IMR-90 (cell line): ENCODE measurements around the gene MRAP2. TPM values are rescaled to one million over a fixed set of nuclear protein-coding genes. Genes with fewer than 3 reads are reported as not detected.

ENCODE experiments used
- ATAC-seq: fragments of 200-7000 bp; cut with Tn5 transposase; 2 replicates; pipeline ENCODE4 v1.9.1; 2020; ENCODE audit warnings: low read depth, mild to moderate bottlenecking, moderate library complexity
- BruUV-seq: library from RNA; stranded (reverse); fragments of 400-500 nt; replicated peaks from 2 replicates; lab custom pipeline; 2021; lab: Mats Ljungman, UMichigan
- CTCF ChIA-PET: fragments of 300-600 bp; formaldehyde crosslinking; extraction: SDS; loops from one replicate; lab custom pipeline; 2021; ENCODE audit warnings: antibody characterized with exemption; lab: Yijun Ruan, JAX
- POLR2A ChIA-PET: fragments of 300-600 bp; sonication (Branson Sonifier 250); formaldehyde crosslinking; loops from one replicate; lab custom pipeline; 2022; ENCODE audit warnings: antibody characterized with exemption; ENCODE audit not compliant: unreplicated experiment; lab: Charles Lee
- DNase-seq: peaks from one replicate; pipeline ENCODE4 v3.0.0; 2013
- H2AFZ ChIP-seq: replicated peaks from 2 replicates; pipeline ENCODE3; 2013; ENCODE audit warnings: low read length, mild to moderate bottlenecking; ENCODE audit not compliant: poor library complexity
- H2AK5ac ChIP-seq: 2 replicates; pipeline ENCODE4 v1.6.1; 2013; ENCODE audit warnings: low read depth, low read length, inconsistent platforms
- H2AK9ac ChIP-seq: replicated peaks from 2 replicates; pipeline ENCODE3; 2013; ENCODE audit warnings: mild to moderate bottlenecking, low read depth, low read length, moderate library complexity; ENCODE audit not compliant: poor library complexity
- H2BK120ac ChIP-seq: 2 replicates; pipeline ENCODE4 v1.6.1; 2013; ENCODE audit warnings: low read depth, low read length, inconsistent platforms
- H2BK15ac ChIP-seq: 3 replicates; pipeline ENCODE4 v1.6.1; 2013; ENCODE audit warnings: low read depth, low read length, inconsistent platforms
- H2BK20ac ChIP-seq: 2 replicates; pipeline ENCODE4 v1.6.1; 2013; ENCODE audit warnings: low read depth, mild to moderate bottlenecking, inconsistent platforms, low read length, moderate library complexity
- H2BK5ac ChIP-seq: 2 replicates; pipeline ENCODE4 v1.6.1; 2013; ENCODE audit warnings: mild to moderate bottlenecking, low read depth, low read length, inconsistent platforms; ENCODE audit not compliant: poor library complexity, severe bottlenecking
- H3K14ac ChIP-seq: replicated peaks from 2 replicates; pipeline ENCODE4 v1.6.1; 2013; ENCODE audit warnings: low read depth, low read length, inconsistent platforms
- H3K18ac ChIP-seq: 2 replicates; pipeline ENCODE4 v1.6.1; 2013; ENCODE audit warnings: low read depth, low read length, control low read depth
- H3K23ac ChIP-seq: 2 replicates; pipeline ENCODE4 v1.6.1; 2013; ENCODE audit warnings: low read depth, low read length, inconsistent platforms
- H3K27ac ChIP-seq: 2 replicates; pipeline ENCODE4 v1.5.1; 2013; ENCODE audit warnings: mild to moderate bottlenecking, control low read depth, low read length; ENCODE audit not compliant: insufficient read depth
- H3K27me3 ChIP-seq: 2 replicates; pipeline ENCODE4 v1.6.1; 2013; ENCODE audit warnings: low read length; ENCODE audit not compliant: control insufficient read depth, insufficient read depth
- H3K36me3 ChIP-seq: 2 replicates; pipeline ENCODE4 v1.6.1; 2013; ENCODE audit warnings: low read length, mixed read lengths; ENCODE audit not compliant: control insufficient read depth, insufficient read depth
- H3K4ac ChIP-seq: 2 replicates; pipeline ENCODE4 v1.6.1; 2013; ENCODE audit warnings: low read depth, low read length, inconsistent platforms
- H3K4me1 ChIP-seq: 2 replicates; pipeline ENCODE4 v1.6.1; 2013; ENCODE audit warnings: low read length, mixed read lengths; ENCODE audit not compliant: control insufficient read depth, insufficient read depth
- H3K4me2 ChIP-seq: 2 replicates; pipeline ENCODE4 v1.6.1; 2013; ENCODE audit warnings: low read depth, mild to moderate bottlenecking, control low read depth, low read length, moderate library complexity
- H3K4me3 ChIP-seq: 2 replicates; pipeline ENCODE4 v1.5.1; 2013; ENCODE audit warnings: low read depth, mild to moderate bottlenecking, control low read depth, low read length, moderate library complexity; ENCODE audit not compliant: insufficient read depth
- H3K56ac ChIP-seq: 2 replicates; pipeline ENCODE4 v1.6.1; 2013; ENCODE audit warnings: low read length, inconsistent platforms; ENCODE audit not compliant: insufficient read depth; ENCODE audit errors: extremely low read depth
- H3K79me1 ChIP-seq, 2 experiments: 2 replicates each; pipeline ENCODE4 v1.6.1; 2013; ENCODE audit warnings: low read length in 2 of 2, inconsistent platforms in 1 of 2, low read depth in 1 of 2
- H3K9ac ChIP-seq: 2 replicates; pipeline ENCODE4 v1.6.1; 2013; ENCODE audit warnings: low read depth, low read length, control low read depth
- H3K9me1 ChIP-seq: 2 replicates; pipeline ENCODE4 v1.6.1; 2013; ENCODE audit warnings: low read length, inconsistent platforms; ENCODE audit not compliant: insufficient read depth
- H3K9me3 ChIP-seq: 2 replicates; pipeline ENCODE4 v1.6.1; 2013; ENCODE audit warnings: low read length; ENCODE audit not compliant: control insufficient read depth, insufficient read depth
- H4K20me1 ChIP-seq: 2 replicates; pipeline ENCODE4 v1.6.1; 2013; ENCODE audit warnings: low read length, inconsistent platforms; ENCODE audit not compliant: insufficient read depth
- H4K5ac ChIP-seq: 2 replicates; pipeline ENCODE4 v1.6.1; 2013; ENCODE audit warnings: mild to moderate bottlenecking, low read depth, low read length, control low read depth
- H4K8ac ChIP-seq, 2 experiments: 2 replicates each; pipeline ENCODE4 v1.6.1; 2013; ENCODE audit warnings: low read depth in 2 of 2, low read length in 2 of 2, control low read depth in 1 of 2, inconsistent platforms in 1 of 2
- H4K91ac ChIP-seq: 2 replicates; pipeline ENCODE4 v1.6.1; 2013; ENCODE audit warnings: low read depth, low read length, inconsistent platforms; ENCODE audit not compliant: insufficient read depth
- CEBPB ChIP-seq: IDR thresholded peaks from 2 replicates; pipeline ENCODE4 v1.6.1; 2012; ENCODE audit warnings: low read depth, low read length, improper control_type of control experiment
- CHD1 ChIP-seq: IDR thresholded peaks from 2 replicates; pipeline ENCODE4 v1.6.1; 2012; ENCODE audit warnings: low read depth, low read length, improper control_type of control experiment
- MAZ ChIP-seq: IDR thresholded peaks from 2 replicates; pipeline ENCODE4 v1.6.1; 2012; ENCODE audit warnings: low read depth, mild to moderate bottlenecking, low read length, improper control_type of control experiment, moderate library complexity, borderline replicate concordance
- NFE2L2 ChIP-seq: fragments of 150-350 bp; IDR thresholded peaks from 2 replicates; pipeline ENCODE4 v1.6.1; 2016; ENCODE audit warnings: low read depth, mild to moderate bottlenecking, low read length
- POLR2A ChIP-seq: IDR thresholded peaks from 2 replicates; pipeline ENCODE4 v1.6.1; 2012; ENCODE audit warnings: mild to moderate bottlenecking, low read depth, low read length
- RAD21 ChIP-seq: IDR thresholded peaks from 2 replicates; pipeline ENCODE4 v1.6.1; 2012; ENCODE audit warnings: low read length, improper control_type of control experiment
- RCOR1 ChIP-seq: IDR thresholded peaks from 2 replicates; pipeline ENCODE4 v1.6.1; 2012; ENCODE audit warnings: mild to moderate bottlenecking, low read length, improper control_type of control experiment; ENCODE audit not compliant: insufficient replicate concordance
- WGBS, 2 experiments: methylation state at CpG; one replicate each; pipeline versions ENCODE4 v1.1.5 to v1.1.7; 2013; ENCODE audit warnings: missing lambda C conversion rate in 2 of 2; ENCODE audit not compliant: insufficient read length in 1 of 2; ENCODE audit errors: extremely low coverage in 2 of 2; 5-methylcytosine and 5-hydroxymethylcytosine counted together
- dilution Hi-C: fragments of 300-500 bp; cut with HindIII; formaldehyde crosslinking; loops from one replicate; pipeline ENCODE4 v1.14.3; 2018; ENCODE audit warnings: low sequenced_read_pairs; ENCODE audit not compliant: unreplicated experiment
- in situ Hi-C: fragments of 300-500 bp; cut with MboI; formaldehyde crosslinking; loops from 3 replicates; pipeline ENCODE4 v1.14.3; 2019; ENCODE audit warnings: low sequenced_read_pairs, inconsistent platforms, mixed read lengths
- intact Hi-C: fragments of 100-400 bp; cut with micrococcal nuclease; formaldehyde crosslinking; loops from 2 replicates; pipeline ENCODE4 v1.10.0; 2022
- polyA plus RNA-seq, 3 experiments: library from polyadenylated mRNA; depleted of rRNA; stranded (reverse); fragments of >200 nt; gene quantifications; 2 replicates each; pipeline ENCODE4 v1.2.3, GENCODE V29; 2012; ENCODE audit warnings: low replicate concordance in 1 of 3
- total RNA-seq: library from RNA; depleted of rRNA; stranded (reverse); fragments of >200 nt; gene quantifications from 2 replicates; pipeline ENCODE4 v1.2.3, GENCODE V29; 2012
- TF ChIP-seq, protein P1 (sequence below): fragments of 150-350 bp; IDR thresholded peaks from 2 replicates; pipeline ENCODE4 v1.6.1; 2017; ENCODE audit warnings: mild to moderate bottlenecking, antibody characterized with exemption, low read length, low read depth
- TF ChIP-seq, protein P2 (sequence below): fragments of 150-350 bp; IDR thresholded peaks from 2 replicates; pipeline ENCODE4 v1.6.1; 2016; ENCODE audit warnings: low read depth, mild to moderate bottlenecking, low read length, moderate library complexity, borderline replicate concordance
- TF ChIP-seq, protein P3 (sequence below): conservative IDR thresholded peaks from 2 replicates; pipeline ENCODE4 v1.5.1; 2012; ENCODE audit warnings: mild to moderate bottlenecking, low read depth, low read length, improper control_type of control experiment

Gene MRAP2
- total and polyA plus RNA-seq, 2 of the 4 experiments (the other 2 are of a cell fraction): 0.03 TPM; not detected in 1

DNA sequence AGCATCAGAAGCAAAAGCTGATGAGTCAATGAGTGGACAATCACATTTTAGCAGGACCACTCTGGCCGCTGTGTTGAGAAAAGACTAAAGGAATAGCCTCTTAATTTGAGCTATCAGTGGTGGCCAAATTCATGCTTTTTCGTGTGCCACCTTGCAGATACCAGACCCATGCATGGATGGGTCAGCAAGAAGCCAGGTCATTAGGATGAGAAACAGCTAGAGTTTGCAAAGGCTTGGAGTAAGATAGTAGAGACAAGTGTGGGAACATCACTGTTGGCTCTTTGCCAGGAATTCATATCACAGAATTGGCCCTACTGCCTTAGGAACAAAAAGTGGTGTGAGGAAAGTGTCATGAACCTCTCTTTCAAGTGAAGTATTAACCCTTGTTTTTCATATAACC, 25.5 kb downstream of the MRAP2 start:
- H3K4ac ChIP-seq: no peak overlapping the region
- no peak overlapping the region for H2BK5ac ChIP-seq
- H3K27me3 ChIP-seq: peaks cover 1% of the 10 kb centered on the region
- no peak overlapping the region for H3K27ac ChIP-seq
- H3K9ac ChIP-seq: no peak overlapping the region
- in situ Hi-C loops: no loop called here
- no peak overlapping the region for H4K91ac ChIP-seq
- no peak overlapping the region for H3K14ac ChIP-seq
- H2BK120ac ChIP-seq: no peak overlapping the region
- CTCF ChIA-PET: no interaction called here
- no peak overlapping the region for H2AFZ ChIP-seq
- H4K20me1 ChIP-seq: no peaks in the 10 kb centered on the region
- no peaks in the 10 kb centered on the region for H3K9me3 ChIP-seq
- no TSS peak for BruUV-seq
- H2AK5ac ChIP-seq: no peak overlapping the region
- H3K4me1 ChIP-seq: no peaks in the 10 kb centered on the region
- H3K36me3 ChIP-seq: no peaks in the 10 kb centered on the region
- H2BK20ac ChIP-seq: no peak overlapping the region
- no peaks in the 10 kb centered on the region for H3K9me1 ChIP-seq
- no peaks in the 10 kb centered on the region for H3K79me1 ChIP-seq
- ATAC-seq: no peak
- DNase-seq: no peak
- intact Hi-C loops: no loop called here
- no peak overlapping the region for H3K4me2 ChIP-seq
- POLR2A ChIA-PET: no interaction called here
- no peak overlapping the region for H4K8ac ChIP-seq
- H4K5ac ChIP-seq: no peak overlapping the region
- no peak overlapping the region for H3K4me3 ChIP-seq
- TF ChIP-seq POLR2A: no peak
- TF ChIP-seq CEBPB: no peak
- no peak for TF ChIP-seq CHD1
- TF ChIP-seq, protein P1, sequence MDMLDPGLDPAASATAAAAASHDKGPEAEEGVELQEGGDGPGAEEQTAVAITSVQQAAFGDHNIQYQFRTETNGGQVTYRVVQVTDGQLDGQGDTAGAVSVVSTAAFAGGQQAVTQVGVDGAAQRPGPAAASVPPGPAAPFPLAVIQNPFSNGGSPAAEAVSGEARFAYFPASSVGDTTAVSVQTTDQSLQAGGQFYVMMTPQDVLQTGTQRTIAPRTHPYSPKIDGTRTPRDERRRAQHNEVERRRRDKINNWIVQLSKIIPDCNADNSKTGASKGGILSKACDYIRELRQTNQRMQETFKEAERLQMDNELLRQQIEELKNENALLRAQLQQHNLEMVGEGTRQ: no peak
- TF ChIP-seq NFE2L2: no peak
- TF ChIP-seq RCOR1: no peak
- no peak for TF ChIP-seq RAD21
- TF ChIP-seq, protein P2, sequence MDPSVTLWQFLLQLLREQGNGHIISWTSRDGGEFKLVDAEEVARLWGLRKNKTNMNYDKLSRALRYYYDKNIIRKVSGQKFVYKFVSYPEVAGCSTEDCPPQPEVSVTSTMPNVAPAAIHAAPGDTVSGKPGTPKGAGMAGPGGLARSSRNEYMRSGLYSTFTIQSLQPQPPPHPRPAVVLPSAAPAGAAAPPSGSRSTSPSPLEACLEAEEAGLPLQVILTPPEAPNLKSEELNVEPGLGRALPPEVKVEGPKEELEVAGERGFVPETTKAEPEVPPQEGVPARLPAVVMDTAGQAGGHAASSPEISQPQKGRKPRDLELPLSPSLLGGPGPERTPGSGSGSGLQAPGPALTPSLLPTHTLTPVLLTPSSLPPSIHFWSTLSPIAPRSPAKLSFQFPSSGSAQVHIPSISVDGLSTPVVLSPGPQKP: no peak
- no peak for TF ChIP-seq MAZ
- TF ChIP-seq, protein P3, sequence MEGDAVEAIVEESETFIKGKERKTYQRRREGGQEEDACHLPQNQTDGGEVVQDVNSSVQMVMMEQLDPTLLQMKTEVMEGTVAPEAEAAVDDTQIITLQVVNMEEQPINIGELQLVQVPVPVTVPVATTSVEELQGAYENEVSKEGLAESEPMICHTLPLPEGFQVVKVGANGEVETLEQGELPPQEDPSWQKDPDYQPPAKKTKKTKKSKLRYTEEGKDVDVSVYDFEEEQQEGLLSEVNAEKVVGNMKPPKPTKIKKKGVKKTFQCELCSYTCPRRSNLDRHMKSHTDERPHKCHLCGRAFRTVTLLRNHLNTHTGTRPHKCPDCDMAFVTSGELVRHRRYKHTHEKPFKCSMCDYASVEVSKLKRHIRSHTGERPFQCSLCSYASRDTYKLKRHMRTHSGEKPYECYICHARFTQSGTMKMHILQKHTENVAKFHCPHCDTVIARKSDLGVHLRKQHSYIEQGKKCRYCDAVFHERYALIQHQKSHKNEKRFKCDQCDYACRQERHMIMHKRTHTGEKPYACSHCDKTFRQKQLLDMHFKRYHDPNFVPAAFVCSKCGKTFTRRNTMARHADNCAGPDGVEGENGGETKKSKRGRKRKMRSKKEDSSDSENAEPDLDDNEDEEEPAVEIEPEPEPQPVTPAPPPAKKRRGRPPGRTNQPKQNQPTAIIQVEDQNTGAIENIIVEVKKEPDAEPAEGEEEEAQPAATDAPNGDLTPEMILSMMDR: no peak
- H3K56ac ChIP-seq: no peak overlapping the region
- WGBS, 2 experiments: 79% methylated on average over 2 of the region's 2 CpGs; no CpG with 5 or more reads in 1 of the 2 experiments
- dilution Hi-C loops: no loop called here
- H3K18ac ChIP-seq: no peak overlapping the region
- no peak overlapping the region for H3K23ac ChIP-seq
- no peak overlapping the region for H2BK15ac ChIP-seq
- H2AK9ac ChIP-seq: no peak overlapping the region
